ENCODE data around the gene DOCK1.

GRCh38 chr10:127384532-127384931 lies 479.3 kb downstream of the DOCK1 start:
- TF ChIP-seq, protein P1, sequence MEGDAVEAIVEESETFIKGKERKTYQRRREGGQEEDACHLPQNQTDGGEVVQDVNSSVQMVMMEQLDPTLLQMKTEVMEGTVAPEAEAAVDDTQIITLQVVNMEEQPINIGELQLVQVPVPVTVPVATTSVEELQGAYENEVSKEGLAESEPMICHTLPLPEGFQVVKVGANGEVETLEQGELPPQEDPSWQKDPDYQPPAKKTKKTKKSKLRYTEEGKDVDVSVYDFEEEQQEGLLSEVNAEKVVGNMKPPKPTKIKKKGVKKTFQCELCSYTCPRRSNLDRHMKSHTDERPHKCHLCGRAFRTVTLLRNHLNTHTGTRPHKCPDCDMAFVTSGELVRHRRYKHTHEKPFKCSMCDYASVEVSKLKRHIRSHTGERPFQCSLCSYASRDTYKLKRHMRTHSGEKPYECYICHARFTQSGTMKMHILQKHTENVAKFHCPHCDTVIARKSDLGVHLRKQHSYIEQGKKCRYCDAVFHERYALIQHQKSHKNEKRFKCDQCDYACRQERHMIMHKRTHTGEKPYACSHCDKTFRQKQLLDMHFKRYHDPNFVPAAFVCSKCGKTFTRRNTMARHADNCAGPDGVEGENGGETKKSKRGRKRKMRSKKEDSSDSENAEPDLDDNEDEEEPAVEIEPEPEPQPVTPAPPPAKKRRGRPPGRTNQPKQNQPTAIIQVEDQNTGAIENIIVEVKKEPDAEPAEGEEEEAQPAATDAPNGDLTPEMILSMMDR (IDR thresholded peaks at IDR 0.05 in 4 of 5, conservative IDR thresholded peaks at IDR 0.05 in 1 of 5): no peak
- TF ChIP-seq POLR2A (IDR thresholded peaks at IDR 0.05): no peak

All from gastrocnemius medialis (tissue), 4 donors.